H9 (cell line): Measurements from ENCODE around the gene CPB1. TPM values are rescaled to one million over a fixed set of nuclear protein-coding genes. Genes with fewer than 3 reads are reported as not detected.

ENCODE experiments used
- DNase-seq: peaks from one replicate; pipeline ENCODE4 v3.0.0-alpha.2; 2017
- H2AFZ ChIP-seq: one replicate; pipeline ENCODE4 v1.6.1; 2013; ENCODE audit warnings: mild to moderate bottlenecking, low read length, control low read depth, moderate library complexity
- H2AK5ac ChIP-seq: 2 replicates; pipeline ENCODE4 v1.6.1; 2013; ENCODE audit warnings: low read length, control low read depth, mixed read lengths; ENCODE audit not compliant: insufficient read length
- H2BK120ac ChIP-seq: one replicate; pipeline ENCODE4 v1.6.1; 2013; ENCODE audit warnings: low read depth, mild to moderate bottlenecking, low read length, control low read depth, inconsistent platforms; ENCODE audit not compliant: poor library complexity, severe bottlenecking
- H2BK12ac ChIP-seq: 2 replicates; pipeline ENCODE4 v1.6.1; 2013; ENCODE audit warnings: low read length, control low read depth, mixed read lengths, low read depth; ENCODE audit not compliant: insufficient read length
- H2BK15ac ChIP-seq: 2 replicates; pipeline ENCODE4 v1.6.1; 2013; ENCODE audit warnings: low read depth, low read length, control low read depth
- H2BK20ac ChIP-seq: one replicate; pipeline ENCODE4 v1.6.1; 2013; ENCODE audit warnings: low read depth, mild to moderate bottlenecking, low read length, control low read depth, inconsistent platforms; ENCODE audit not compliant: poor library complexity, severe bottlenecking
- H2BK5ac ChIP-seq: 2 replicates; pipeline ENCODE4 v1.6.1; 2013; ENCODE audit warnings: low read length, control low read depth, mixed read lengths; ENCODE audit not compliant: insufficient read length
- H3K14ac ChIP-seq: 2 replicates; pipeline ENCODE4 v1.6.1; 2013; ENCODE audit warnings: low read length, control low read depth; ENCODE audit not compliant: insufficient read depth
- H3K18ac ChIP-seq: 2 replicates; pipeline ENCODE4 v1.6.1; 2013; ENCODE audit warnings: low read depth, mild to moderate bottlenecking, mixed read lengths, low read length, control low read depth; ENCODE audit not compliant: insufficient read length
- H3K23ac ChIP-seq: 2 replicates; pipeline ENCODE4 v1.6.1; 2013; ENCODE audit warnings: low read length, control low read depth, mixed read lengths, low read depth; ENCODE audit not compliant: insufficient read length
- H3K23me2 ChIP-seq: 2 replicates; pipeline ENCODE4 v1.6.1; 2013; ENCODE audit warnings: low read depth, mild to moderate bottlenecking, mixed read lengths, low read length, control low read depth; ENCODE audit not compliant: insufficient read length, poor library complexity, severe bottlenecking
- H3K27ac ChIP-seq: 2 replicates; pipeline ENCODE4 v1.5.1; 2013; ENCODE audit warnings: low read length, control low read depth, mixed read lengths, low read depth; ENCODE audit not compliant: insufficient read length
- H3K27me3 ChIP-seq: 2 replicates; pipeline ENCODE4 v1.6.1; 2013; ENCODE audit warnings: low read length, control low read depth, inconsistent platforms; ENCODE audit not compliant: insufficient read depth
- H3K4ac ChIP-seq: 2 replicates; pipeline ENCODE4 v1.6.1; 2013; ENCODE audit warnings: low read depth, mild to moderate bottlenecking, control low read depth, inconsistent platforms, low read length, moderate library complexity
- H3K4me1 ChIP-seq: 2 replicates; pipeline ENCODE4 v1.6.1; 2013; ENCODE audit warnings: low read length, control low read depth, inconsistent platforms; ENCODE audit not compliant: insufficient read depth
- H3K4me2 ChIP-seq: 2 replicates; pipeline ENCODE4 v1.6.1; 2013; ENCODE audit warnings: low read length, control low read depth, mixed read lengths; ENCODE audit not compliant: insufficient read length, insufficient read depth
- H3K56ac ChIP-seq: 2 replicates; pipeline ENCODE4 v1.6.1; 2013; ENCODE audit warnings: low read depth, mild to moderate bottlenecking, mixed read lengths, low read length, control low read depth; ENCODE audit not compliant: insufficient read length
- H3K79me1 ChIP-seq: 2 replicates; pipeline ENCODE4 v1.6.1; 2013; ENCODE audit warnings: low read depth, mild to moderate bottlenecking, moderate library complexity, low read length, control low read depth, inconsistent platforms; ENCODE audit not compliant: insufficient read depth, poor library complexity, severe bottlenecking
- H3K79me2 ChIP-seq: 2 replicates; pipeline ENCODE4 v1.6.1; 2013; ENCODE audit warnings: low read length, control low read depth, inconsistent platforms; ENCODE audit not compliant: insufficient read depth
- H3K9ac ChIP-seq: 2 replicates; pipeline ENCODE4 v1.6.1; 2013; ENCODE audit warnings: low read length, control low read depth, mixed read lengths; ENCODE audit not compliant: insufficient read length; ENCODE audit errors: extremely low read depth
- H3K9me3 ChIP-seq: one replicate; pipeline ENCODE4 v1.6.1; 2013; ENCODE audit warnings: low read depth, low read length, inconsistent platforms; ENCODE audit not compliant: control insufficient read depth
- H3T11ph ChIP-seq: one replicate; pipeline ENCODE4 v1.6.1; 2013; ENCODE audit warnings: mild to moderate bottlenecking, low read length, control low read depth, inconsistent platforms
- H4K20me1 ChIP-seq: one replicate; pipeline ENCODE4 v1.6.1; 2013; ENCODE audit not compliant: control insufficient read depth, insufficient read length, insufficient read depth
- H4K5ac ChIP-seq: 2 replicates; pipeline ENCODE4 v1.6.1; 2013; ENCODE audit warnings: low read depth, mild to moderate bottlenecking, mixed read lengths, low read length, control low read depth; ENCODE audit not compliant: insufficient read length
- H4K8ac ChIP-seq: replicated peaks from 2 replicates; pipeline ENCODE4 v1.6.1; 2013; ENCODE audit warnings: low read length, control low read depth, mixed read lengths, low read depth; ENCODE audit not compliant: insufficient read length
- H4K91ac ChIP-seq: 2 replicates; pipeline ENCODE4 v1.6.1; 2013; ENCODE audit warnings: low read depth, mild to moderate bottlenecking, moderate library complexity, mixed read lengths, low read length, control low read depth; ENCODE audit not compliant: insufficient read length
- H3K27ac Mint-ChIP-seq, 3 experiments: 2 replicates in 2 of 3; 3 replicates in 1 of 3; pipeline ENCODE4 v1.8.0; 2020 to 2021; ENCODE audit warnings: mixed read lengths in 3 of 3, mild to moderate bottlenecking in 1 of 3, moderate library complexity in 1 of 3
- H3K27me3 Mint-ChIP-seq: 2 replicates; pipeline ENCODE4 v1.8.0; 2021; ENCODE audit warnings: low read depth, mild to moderate bottlenecking, moderate library complexity, mixed read lengths
- H3K36me3 Mint-ChIP-seq, 3 experiments: 2 replicates in 2 of 3; 3 replicates in 1 of 3; pipeline ENCODE4 v1.8.0; 2020 to 2021; ENCODE audit warnings: low read depth in 3 of 3, mixed read lengths in 3 of 3; ENCODE audit not compliant: insufficient read depth in 1 of 3
- H3K4me1 Mint-ChIP-seq, 2 experiments: 2 replicates each; pipeline ENCODE4 v1.8.0; 2020; ENCODE audit warnings: mixed read lengths in 2 of 2
- H3K4me3 Mint-ChIP-seq, 2 experiments: 2 replicates in 1 of 2; 3 replicates in 1 of 2; pipeline ENCODE4 v1.8.0; 2020 to 2021; ENCODE audit warnings: mild to moderate bottlenecking in 2 of 2, mixed read lengths in 2 of 2, moderate library complexity in 1 of 2
- H3K9me3 Mint-ChIP-seq, 2 experiments: 2 replicates in 1 of 2; 3 replicates in 1 of 2; pipeline ENCODE4 v1.8.0; 2020; ENCODE audit warnings: mild to moderate bottlenecking in 2 of 2, mixed read lengths in 2 of 2, moderate library complexity in 1 of 2
- WGBS: extraction: QIAGEN DNeasy Blood & Tissue Kit; methylation state at CpG from one replicate; pipeline ENCODE4 v1.1.7; 2013; ENCODE audit warnings: missing lambda C conversion rate, low lambda C conversion rate, mixed read lengths; ENCODE audit not compliant: insufficient read length; ENCODE audit errors: extremely low coverage; 5-methylcytosine and 5-hydroxymethylcytosine counted together
- total RNA-seq: library from RNA; stranded (reverse); gene quantifications from 2 replicates; pipeline ENCODE4 v1.2.1, GENCODE V29; 2021
- TF ChIP-seq, protein P1 (sequence below): fragments of 200-600 bp; sonication (generic); conservative IDR thresholded peaks from 3 replicates; pipeline ENCODE4 v1.8.0; 2021; ENCODE audit warnings: antibody characterized with exemption, mild to moderate bottlenecking

CPB1 gene
- total RNA-seq, 1 experiment from 2014 or later: not detected

DNA sequence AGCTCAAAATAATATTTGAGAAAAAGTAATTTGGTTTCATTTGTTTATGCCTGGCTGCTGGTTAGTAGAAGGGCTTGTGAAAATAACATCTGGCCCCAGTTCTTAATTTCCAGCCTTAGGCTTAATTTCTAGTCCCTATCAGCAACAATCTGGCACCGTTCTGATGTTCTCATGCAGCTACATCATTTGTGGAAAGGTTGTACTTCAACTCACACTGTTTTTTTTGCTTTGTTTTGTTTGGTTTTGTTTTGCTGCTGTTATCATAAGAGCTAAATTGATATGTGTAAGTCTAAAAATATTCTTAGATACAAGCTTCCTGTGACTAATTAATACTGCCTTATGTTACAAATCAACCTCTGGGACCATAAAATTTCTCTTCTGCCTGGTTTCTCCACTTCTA, 46.4 kb downstream of the CPB1 start:
- Histone ChIP-seq H3K23me2 (no peaks in the 10 kb centered on the region), H4K5ac (no peak overlapping the region), H3K79me1 (no peaks in the 10 kb centered on the region), H2BK5ac (no peak overlapping the region), H3K4me2 (no peak overlapping the region), H3T11ph (no peak overlapping the region), H2BK120ac (no peak overlapping the region), H3K27ac (no peak overlapping the region), H3K18ac (no peak overlapping the region), H3K4ac (no peak overlapping the region), H3K56ac (no peak overlapping the region), H4K91ac (no peak overlapping the region), H3K9ac (no peak overlapping the region), H3K79me2 (no peaks in the 10 kb centered on the region), H2AFZ (no peak overlapping the region), H4K20me1 (no peaks in the 10 kb centered on the region), H3K9me3 (no peaks in the 10 kb centered on the region), H3K14ac (no peak overlapping the region), H2BK15ac (no peak overlapping the region), H3K23ac (no peak overlapping the region), H4K8ac (no peak overlapping the region), H3K4me1 (no peaks in the 10 kb centered on the region), H2BK20ac (no peak overlapping the region), H2AK5ac (no peak overlapping the region), H2BK12ac (no peak overlapping the region), H3K27me3 (no peaks in the 10 kb centered on the region)
- H3K4me3 Mint-ChIP-seq: no peak overlapping the region
- no CpG with 5 or more reads among the region's 1 CpG for WGBS
- DNase-seq: no peak
- TF ChIP-seq, protein P1, sequence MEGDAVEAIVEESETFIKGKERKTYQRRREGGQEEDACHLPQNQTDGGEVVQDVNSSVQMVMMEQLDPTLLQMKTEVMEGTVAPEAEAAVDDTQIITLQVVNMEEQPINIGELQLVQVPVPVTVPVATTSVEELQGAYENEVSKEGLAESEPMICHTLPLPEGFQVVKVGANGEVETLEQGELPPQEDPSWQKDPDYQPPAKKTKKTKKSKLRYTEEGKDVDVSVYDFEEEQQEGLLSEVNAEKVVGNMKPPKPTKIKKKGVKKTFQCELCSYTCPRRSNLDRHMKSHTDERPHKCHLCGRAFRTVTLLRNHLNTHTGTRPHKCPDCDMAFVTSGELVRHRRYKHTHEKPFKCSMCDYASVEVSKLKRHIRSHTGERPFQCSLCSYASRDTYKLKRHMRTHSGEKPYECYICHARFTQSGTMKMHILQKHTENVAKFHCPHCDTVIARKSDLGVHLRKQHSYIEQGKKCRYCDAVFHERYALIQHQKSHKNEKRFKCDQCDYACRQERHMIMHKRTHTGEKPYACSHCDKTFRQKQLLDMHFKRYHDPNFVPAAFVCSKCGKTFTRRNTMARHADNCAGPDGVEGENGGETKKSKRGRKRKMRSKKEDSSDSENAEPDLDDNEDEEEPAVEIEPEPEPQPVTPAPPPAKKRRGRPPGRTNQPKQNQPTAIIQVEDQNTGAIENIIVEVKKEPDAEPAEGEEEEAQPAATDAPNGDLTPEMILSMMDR: no peak
- H3K27ac Mint-ChIP-seq: no peak overlapping the region
- H3K36me3 Mint-ChIP-seq: no peaks in the 10 kb centered on the region
- no peaks in the 10 kb centered on the region for H3K27me3 Mint-ChIP-seq
- no peaks in the 10 kb centered on the region for H3K9me3 Mint-ChIP-seq
- no peaks in the 10 kb centered on the region for H3K4me1 Mint-ChIP-seq
